SK-N-SH (cell line): Measurements from ENCODE around the gene CELSR1.

Experiments
- CHD2 ChIP-seq: fragments of 150-350 bp; IDR thresholded peaks from 2 replicates; pipeline ENCODE4 v1.6.1; 2018; ENCODE audit warnings: low read length; ENCODE audit not compliant: partially characterized antibody
- EP300 ChIP-seq, 2 experiments: IDR thresholded peaks; 2 replicates each; pipeline versions ENCODE4 v1.4.0 to v1.6.1; 2012; ENCODE audit warnings: borderline replicate concordance in 1 of 2, low read depth in 1 of 2, low read length in 1 of 2
- GABPA ChIP-seq: IDR thresholded peaks from 2 replicates; pipeline ENCODE4 v1.4.0; 2012; ENCODE audit warnings: low read depth, mild to moderate bottlenecking
- TEAD4 ChIP-seq: IDR thresholded peaks from 2 replicates; pipeline ENCODE4 v1.4.0; 2012; ENCODE audit warnings: mild to moderate bottlenecking, borderline replicate concordance; ENCODE audit not compliant: insufficient read depth
- USF2 ChIP-seq: fragments of 150-350 bp; IDR thresholded peaks from 2 replicates; pipeline ENCODE4 v1.6.1; 2017; ENCODE audit warnings: antibody characterized with exemption, low read length, low read depth, borderline replicate concordance
- TF ChIP-seq, protein P1 (sequence below): fragments of 200-600 bp; sonication (generic); IDR thresholded peaks from 2 replicates; pipeline ENCODE4 v1.6.1; 2017; ENCODE audit warnings: antibody characterized with exemption, mild to moderate bottlenecking, moderate library complexity

GRCh38 chr22:46480396-46480795, 57.0 kb downstream of the CELSR1 start:
- TF ChIP-seq GABPA (no peak), USF2 (no peak), CHD2 (no peak), TEAD4 (no peak), EP300 (IDR thresholded peaks at IDR 0.05; ENCODE audit: borderline replicate concordance in 1 of 2, low read depth in 1 of 2, low read length in 1 of 2) (no peak)
- TF ChIP-seq, protein P1, sequence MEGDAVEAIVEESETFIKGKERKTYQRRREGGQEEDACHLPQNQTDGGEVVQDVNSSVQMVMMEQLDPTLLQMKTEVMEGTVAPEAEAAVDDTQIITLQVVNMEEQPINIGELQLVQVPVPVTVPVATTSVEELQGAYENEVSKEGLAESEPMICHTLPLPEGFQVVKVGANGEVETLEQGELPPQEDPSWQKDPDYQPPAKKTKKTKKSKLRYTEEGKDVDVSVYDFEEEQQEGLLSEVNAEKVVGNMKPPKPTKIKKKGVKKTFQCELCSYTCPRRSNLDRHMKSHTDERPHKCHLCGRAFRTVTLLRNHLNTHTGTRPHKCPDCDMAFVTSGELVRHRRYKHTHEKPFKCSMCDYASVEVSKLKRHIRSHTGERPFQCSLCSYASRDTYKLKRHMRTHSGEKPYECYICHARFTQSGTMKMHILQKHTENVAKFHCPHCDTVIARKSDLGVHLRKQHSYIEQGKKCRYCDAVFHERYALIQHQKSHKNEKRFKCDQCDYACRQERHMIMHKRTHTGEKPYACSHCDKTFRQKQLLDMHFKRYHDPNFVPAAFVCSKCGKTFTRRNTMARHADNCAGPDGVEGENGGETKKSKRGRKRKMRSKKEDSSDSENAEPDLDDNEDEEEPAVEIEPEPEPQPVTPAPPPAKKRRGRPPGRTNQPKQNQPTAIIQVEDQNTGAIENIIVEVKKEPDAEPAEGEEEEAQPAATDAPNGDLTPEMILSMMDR, result no peak
